ENCODE measurements around the gene TCAF1.
"Not testable (repeated sequence)": the region's sequence is repeated elsewhere in the genome, so short reads cannot be mapped to it uniquely, and the experiment has no call there.

GRCh38 chr7:143817873-143818272, 84.1 kb downstream of the TCAF1 start:
- TF ChIP-seq EZH2 (IDR thresholded peaks at IDR 0.05; ENCODE audit: borderline replicate concordance, low read depth, low read length, severe bottlenecking); CTCF (IDR thresholded peaks at IDR 0.05; ENCODE audit: extremely low read depth in 1 of 2, insufficient read depth in 1 of 2, low read depth in 1 of 2, low read length in 2 of 2); POLR2AphosphoS5 (IDR thresholded peaks at IDR 0.05; ENCODE audit: insufficient read depth, low read depth, low read length); MAX (IDR thresholded peaks at IDR 0.05; ENCODE audit: insufficient read depth, insufficient read length); MYC (IDR thresholded peaks at IDR 0.05; ENCODE audit: low read depth, low read length); POLR2A (IDR thresholded peaks at IDR 0.05; ENCODE audit: low read depth, low read length); JUN (IDR thresholded peaks at IDR 0.05; ENCODE audit: borderline replicate concordance, insufficient read depth, insufficient read length, low read depth); GATA2 (IDR thresholded peaks at IDR 0.05; ENCODE audit: insufficient read depth, insufficient read length, low read depth, low read length): not testable (repeated sequence)
